GM23338 (cell line): Measurements from ENCODE around the gene ANKH. TPM values are rescaled to one million over a fixed set of nuclear protein-coding genes. Genes with fewer than 3 reads are reported as not detected.
A peak's percentile ranks its signal among the peaks of the same experiment; 100 is the strongest.

Experiments used
- ATAC-seq: fragments of 200-7000 bp; cut with Tn5 transposase; 3 replicates; pipeline ENCODE4 v1.9.1; 2020
- DNase-seq: peaks from one replicate; pipeline ENCODE4 v3.0.0-alpha.2; 2015; ENCODE audit warnings: low spot score
- H2AFZ ChIP-seq: fragments of 200-600 bp; sonication (generic); 2 replicates; pipeline ENCODE4 v1.8.0; 2016; ENCODE audit warnings: antibody characterized with exemption, mild to moderate bottlenecking, moderate library complexity
- H3F3A ChIP-seq: fragments of 200-600 bp; sonication (generic); replicated peaks from 2 replicates; pipeline ENCODE4 v1.8.0; 2017; ENCODE audit warnings: antibody characterized with exemption, mixed run types, low read depth
- H3K27ac ChIP-seq: fragments of 200-600 bp; sonication (generic); 2 replicates; pipeline ENCODE4 v1.6.1; 2016; ENCODE audit warnings: low read depth
- H3K27me3 ChIP-seq: fragments of 200-600 bp; sonication (generic); 2 replicates; pipeline ENCODE4 v1.8.0; 2016; ENCODE audit warnings: mild to moderate bottlenecking, mixed run types, moderate library complexity; ENCODE audit not compliant: insufficient read depth
- H3K36me3 ChIP-seq: fragments of 200-600 bp; sonication (generic); 2 replicates; pipeline ENCODE4 v1.8.0; 2016; ENCODE audit warnings: mild to moderate bottlenecking; ENCODE audit not compliant: insufficient read depth
- H3K4me1 ChIP-seq: fragments of 200-600 bp; sonication (generic); 2 replicates; pipeline ENCODE4 v1.8.0; 2016; ENCODE audit warnings: mild to moderate bottlenecking, moderate library complexity; ENCODE audit not compliant: insufficient read depth
- H3K4me2 ChIP-seq: fragments of 200-600 bp; sonication (generic); 2 replicates; pipeline ENCODE4 v1.7.1; 2017; ENCODE audit warnings: mixed run types
- H3K4me3 ChIP-seq: fragments of 200-600 bp; sonication (generic); 2 replicates; pipeline ENCODE4 v1.6.1; 2016; ENCODE audit warnings: mixed run types
- H3K79me2 ChIP-seq: fragments of 200-600 bp; sonication (generic); replicated peaks from 2 replicates; pipeline ENCODE4 v1.8.0; 2017; ENCODE audit warnings: mild to moderate bottlenecking; ENCODE audit not compliant: insufficient read depth
- H3K9me2 ChIP-seq: fragments of 200-600 bp; sonication (generic); 2 replicates; pipeline ENCODE4 v1.8.0; 2017; ENCODE audit not compliant: insufficient read depth
- H4K20me1 ChIP-seq: fragments of 200-600 bp; sonication (generic); replicated peaks from 2 replicates; pipeline ENCODE4 v1.8.0; 2017; ENCODE audit warnings: mild to moderate bottlenecking; ENCODE audit not compliant: insufficient read depth
- H3K27ac Mint-ChIP-seq: 2 replicates; pipeline ENCODE4 v1.8.0; 2020; ENCODE audit warnings: inconsistent platforms, mild to moderate bottlenecking, moderate library complexity, mixed read lengths
- H3K27me3 Mint-ChIP-seq: 3 replicates; pipeline ENCODE4 v1.8.0; 2022; ENCODE audit warnings: low read depth, mild to moderate bottlenecking, moderate library complexity, mixed read lengths, inconsistent platforms; ENCODE audit not compliant: insufficient read depth, poor library complexity
- H3K36me3 Mint-ChIP-seq: 3 replicates; pipeline ENCODE4 v1.8.0; 2021; ENCODE audit warnings: low read depth, mild to moderate bottlenecking, inconsistent platforms, moderate library complexity, mixed read lengths
- H3K4me1 Mint-ChIP-seq: 3 replicates; pipeline ENCODE4 v1.8.0; 2020; ENCODE audit warnings: mild to moderate bottlenecking, inconsistent platforms, mixed read lengths
- H3K4me3 Mint-ChIP-seq: 3 replicates; pipeline ENCODE4 v1.8.0; 2021; ENCODE audit warnings: moderate library complexity, mild to moderate bottlenecking, inconsistent platforms, mixed read lengths
- H3K9me3 Mint-ChIP-seq: 3 replicates; pipeline ENCODE4 v1.8.0; 2020; ENCODE audit warnings: moderate library complexity, mild to moderate bottlenecking, inconsistent platforms, mixed read lengths
- CREB1 ChIP-seq: fragments of 250-450 bp; sonication (Bioruptor Pico); IDR thresholded peaks from 2 replicates; pipeline ENCODE4 v1.5.0; 2020; ENCODE audit warnings: low read depth, mild to moderate bottlenecking, moderate library complexity
- CTCF ChIP-seq, 2 experiments: fragments of 200-600 bp in 1 of 2; sonication (generic) in 1 of 2; conservative IDR thresholded peaks; 2 replicates each; pipeline versions ENCODE4 v1.5.1 to v1.6.1; 2016 to 2017; ENCODE audit warnings: antibody characterized with exemption in 2 of 2, low read depth in 2 of 2, mild to moderate bottlenecking in 2 of 2, moderate library complexity in 1 of 2
- ETS1 ChIP-seq: IDR thresholded peaks from 2 replicates; pipeline ENCODE4 v1.6.1; 2016; ENCODE audit warnings: antibody characterized with exemption
- EZH2 ChIP-seq: fragments of 200-600 bp; sonication (generic); IDR thresholded peaks from one replicate; pipeline ENCODE4 v1.8.0; 2017; ENCODE audit warnings: antibody characterized with exemption, mild to moderate bottlenecking, low read depth; ENCODE audit not compliant: unreplicated experiment
- EZH2phosphoT487 ChIP-seq: fragments of 200-600 bp; sonication (generic); IDR thresholded peaks from one replicate; pipeline ENCODE4 v1.8.1; 2018; ENCODE audit warnings: antibody characterized with exemption; ENCODE audit not compliant: unreplicated experiment
- JUNB ChIP-seq: IDR thresholded peaks from one replicate; pipeline ENCODE4 v1.6.1; 2016; ENCODE audit warnings: antibody characterized with exemption; ENCODE audit not compliant: unreplicated experiment
- NANOG ChIP-seq: IDR thresholded peaks from 2 replicates; pipeline ENCODE4 v1.6.1; 2016; ENCODE audit warnings: antibody characterized with exemption, borderline replicate concordance
- POLR2AphosphoS5 ChIP-seq: IDR thresholded peaks from 2 replicates; pipeline ENCODE4 v1.6.1; 2016; ENCODE audit warnings: antibody characterized with exemption, low read depth
- REST ChIP-seq: IDR thresholded peaks from one replicate; pipeline ENCODE4 v1.6.1; 2018; ENCODE audit warnings: antibody characterized with exemption; ENCODE audit not compliant: unreplicated experiment
- STAT1 ChIP-seq: IDR thresholded peaks from one replicate; pipeline ENCODE4 v1.6.1; 2016; ENCODE audit warnings: antibody characterized with exemption; ENCODE audit not compliant: unreplicated experiment
- ZNF114 ChIP-seq: fragments of 250-450 bp; sonication (Bioruptor Pico); IDR thresholded peaks from 2 replicates; pipeline ENCODE4 v1.5.0; 2020; ENCODE audit warnings: mild to moderate bottlenecking, moderate library complexity
- ZNF331 ChIP-seq: fragments of 250-450 bp; sonication (Bioruptor Pico); IDR thresholded peaks from 2 replicates; pipeline ENCODE4 v1.5.0; 2020; ENCODE audit warnings: low read depth, mild to moderate bottlenecking, moderate library complexity
- ZNF462 ChIP-seq: fragments of 250-450 bp; sonication (Bioruptor Pico); IDR thresholded peaks from 2 replicates; pipeline ENCODE4 v1.5.0; 2020; ENCODE audit warnings: mild to moderate bottlenecking, moderate library complexity
- polyA plus RNA-seq: library from polyadenylated mRNA; unstranded; fragments of >200 nt; fragmentation: Nextera tagmentation; extraction: Ambion mirVana; gene quantifications from 2 replicates; pipeline ENCODE4 v1.2.1, GENCODE V29; 2016
- total RNA-seq: library from RNA; depleted of rRNA; stranded (reverse); fragments of >200 nt; shearing (Covaris generic); gene quantifications from 2 replicates; pipeline ENCODE4 v1.2.3, GENCODE V29; 2014

Gene ANKH
- total and polyA plus RNA-seq, 2 experiments from 2014 or later: 5.0 to 6.1 TPM

GRCh38 chr5:14696057-14696456, 175.5 kb downstream of the ANKH start:
- H3K4me3 ChIP-seq: no peak overlapping the region
- DNase-seq (peak; percentile 52), ATAC-seq (peak; percentile 79)
- H3F3A ChIP-seq: no peaks in the 10 kb centered on the region
- no peaks in the 10 kb centered on the region for H3K27me3 ChIP-seq
- H3K36me3 Mint-ChIP-seq: peaks cover 41% of the 10 kb centered on the region
- peak overlapping the region; percentile 91 for H3K27ac Mint-ChIP-seq
- no peak overlapping the region for H2AFZ ChIP-seq
- H3K27ac ChIP-seq: no peak overlapping the region
- peaks cover 2% of the 10 kb centered on the region for H3K27me3 Mint-ChIP-seq
- 0 out of 2 replicates have a peak overlapping the region, but pooled peaks have one; percentile 11 for H3K4me2 ChIP-seq
- no peaks in the 10 kb centered on the region for H3K9me3 Mint-ChIP-seq
- TF ChIP-seq STAT1 (no peak), ETS1 (no peak), EZH2phosphoT487 (no peak), CREB1 (CRISPR knock-in tag) (no peak), JUNB (no peak), ZNF462 (CRISPR knock-in tag) (no peak), CTCF (conservative IDR thresholded peaks at IDR 0.05; ENCODE audit: low read depth in 2 of 2) (no peak), ZNF331 (CRISPR knock-in tag) (no peak), POLR2AphosphoS5 (no peak), REST (no peak), NANOG (no peak), EZH2 (no peak), ZNF114 (CRISPR knock-in tag) (no peak)
- peaks cover 3% of the 10 kb centered on the region; the same call in 1 of the 2 replicates for H4K20me1 ChIP-seq
- H3K4me1 Mint-ChIP-seq: peaks cover 20% of the 10 kb centered on the region
- H3K4me1 ChIP-seq: peaks cover 15% of the 10 kb centered on the region
- H3K36me3 ChIP-seq: peaks cover 20% of the 10 kb centered on the region; the same call in 1 of the 2 replicates
- no peak overlapping the region for H3K4me3 Mint-ChIP-seq
- no peaks in the 10 kb centered on the region; the same call in 1 of the 2 replicates for H3K79me2 ChIP-seq
- 0 out of 2 replicates have a peak, but pooled peaks cover 5% of the 10 kb centered on the region for H3K9me2 ChIP-seq
